Measurements from ENCODE around the gene ZNF511.
A peak's percentile ranks its signal among the peaks of the same experiment; 100 is the strongest.

Gene ZNF511

DNA sequence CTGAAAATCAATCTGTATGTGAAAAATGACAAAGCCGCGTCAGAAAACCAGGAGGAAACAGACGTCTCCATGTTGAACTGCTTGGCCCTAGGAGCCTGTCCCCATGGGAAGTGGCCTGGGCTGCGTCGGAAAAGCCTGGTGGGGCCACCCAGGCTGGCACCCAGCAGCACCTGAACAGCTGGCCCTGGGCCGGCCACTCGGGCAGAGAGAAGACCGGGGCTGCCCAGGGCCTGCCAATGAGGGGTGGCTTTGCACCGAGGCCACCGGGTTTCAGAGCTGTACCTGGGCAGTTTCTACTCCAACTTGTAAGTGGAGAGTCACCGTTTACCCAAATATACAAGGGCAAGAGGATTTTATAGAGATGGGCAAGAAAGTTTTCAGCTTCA lies 50.2 kb downstream of the ZNF511 start:
- TF ChIP-seq POLR2A (IDR thresholded peaks at IDR 0.05; ENCODE audit: low read length) (no peak), GATA1 (IDR thresholded peaks at IDR 0.05; ENCODE audit: low read depth, low read length) (no peak)
- no peak for DNase-seq

DNA sequence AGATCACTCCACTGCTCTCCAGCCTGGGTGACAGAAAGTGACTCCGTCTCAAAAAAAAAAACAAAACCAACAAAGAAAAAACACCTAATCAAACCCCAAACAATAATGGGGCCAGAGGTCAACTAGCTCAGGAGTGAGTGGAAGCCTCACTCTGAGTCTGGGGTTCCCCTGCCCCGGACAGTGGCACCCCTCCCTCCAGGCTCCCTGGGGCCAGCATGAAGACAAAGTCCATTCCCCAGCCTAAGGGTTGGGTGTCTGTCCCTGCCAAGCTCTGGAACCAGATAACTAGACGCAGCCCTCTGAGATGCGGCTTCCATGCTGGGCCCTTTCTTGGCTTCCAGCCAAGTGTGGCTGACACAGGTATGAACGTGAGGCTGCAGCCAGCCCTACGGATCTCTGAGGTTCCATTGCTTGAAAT lies 50.8 kb downstream of the ZNF511 start:
- TF ChIP-seq POLR2A (IDR thresholded peaks at IDR 0.05; ENCODE audit: low read length), result no peak
- TF ChIP-seq GATA1 (IDR thresholded peaks at IDR 0.05; ENCODE audit: low read depth, low read length), result no peak
- DNase-seq, result peak; percentile 74 to 82

DNA sequence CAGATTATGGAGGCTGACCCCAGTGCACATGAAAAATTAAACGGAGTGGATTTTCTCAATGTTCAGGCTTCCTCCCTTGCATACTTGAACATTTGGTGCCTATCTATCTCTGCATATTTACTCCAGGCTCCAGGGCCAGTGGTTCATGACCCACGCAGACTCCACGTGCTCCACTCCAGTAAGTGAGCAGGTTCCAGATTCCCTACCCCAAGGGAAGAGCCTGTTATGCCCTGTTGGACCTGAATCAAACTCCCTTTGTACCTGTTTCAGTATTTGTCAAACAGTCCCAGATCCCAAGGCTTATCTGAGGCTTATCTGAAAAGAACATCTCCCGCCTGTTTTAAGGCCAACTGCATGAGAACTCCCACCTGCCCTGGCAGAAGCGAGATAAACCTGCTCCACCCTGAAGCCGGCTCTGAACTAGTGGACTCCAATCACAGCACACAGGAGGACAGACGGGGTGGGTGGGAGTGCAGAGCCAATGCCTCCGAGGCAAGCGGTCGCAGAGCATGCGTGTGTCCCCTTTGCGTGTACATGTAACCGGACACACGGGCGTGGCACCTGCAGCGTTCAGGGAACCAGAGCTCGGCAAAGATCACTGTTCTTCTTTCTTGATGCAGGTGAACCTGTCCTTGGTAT lies 51.4 kb downstream of the ZNF511 start:
- DNase-seq, result peak in 1 of 2 experiments; percentile 74
- TF ChIP-seq POLR2A (IDR thresholded peaks at IDR 0.05; ENCODE audit: low read length) (no peak), GATA1 (IDR thresholded peaks at IDR 0.05; ENCODE audit: low read depth, low read length) (no peak)

DNA sequence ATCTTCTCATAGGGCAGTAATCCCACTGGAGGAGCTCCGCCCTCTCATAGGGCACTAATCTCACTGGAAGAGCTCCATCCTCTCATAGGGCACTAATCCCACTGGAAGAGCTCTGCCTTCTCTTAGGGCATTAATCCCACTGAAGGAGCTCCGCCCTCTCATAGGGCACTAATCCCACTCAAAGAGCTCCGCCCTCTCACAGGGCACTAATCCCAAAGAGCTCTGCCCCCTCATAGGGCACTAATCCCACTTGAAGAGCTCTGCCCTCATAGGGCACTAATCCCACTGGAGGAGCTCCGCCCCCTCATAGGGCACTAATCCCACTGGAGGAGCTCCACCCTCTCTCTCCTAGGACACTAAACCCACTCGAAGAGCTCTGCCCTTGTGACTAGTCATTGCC lies 52.5 kb downstream of the ZNF511 start:
- no peak for DNase-seq
- no peak for TF ChIP-seq GATA1 (IDR thresholded peaks at IDR 0.05; ENCODE audit: low read depth, low read length)

DNA sequence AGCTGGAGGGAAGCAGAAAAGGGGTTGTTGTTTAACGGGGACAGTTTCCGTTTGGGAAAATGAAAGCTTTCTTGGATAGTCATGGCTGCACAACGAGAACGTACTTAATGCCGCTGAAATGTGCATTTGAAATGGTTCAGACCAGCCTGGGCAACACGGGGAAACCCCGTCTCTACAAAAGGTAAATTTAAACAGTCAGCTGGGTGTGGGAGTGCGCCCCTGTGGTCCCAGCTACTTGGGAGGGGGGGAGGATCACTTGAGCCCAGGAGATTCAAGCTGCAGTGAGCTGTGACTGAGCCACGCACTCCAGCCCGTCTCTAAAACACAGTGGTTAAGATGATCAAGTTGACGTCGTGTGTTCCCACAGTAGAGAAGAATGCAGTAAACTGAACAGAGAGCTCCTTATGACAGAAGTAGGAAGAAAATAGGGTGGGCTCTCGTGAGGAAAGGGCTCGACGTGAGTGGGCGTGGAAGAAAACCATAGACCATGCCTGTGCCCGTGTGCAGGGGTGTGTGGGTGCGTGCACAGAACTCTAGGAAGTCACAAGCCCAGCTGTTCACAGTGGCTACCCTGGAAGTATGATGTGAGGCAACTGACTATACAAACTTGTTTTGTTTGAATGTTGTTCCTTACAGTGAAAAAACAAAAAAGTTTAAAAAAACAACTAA lies 53.2 kb downstream of the ZNF511 start:
- no peak for DNase-seq
- TF ChIP-seq GATA1 (IDR thresholded peaks at IDR 0.05; ENCODE audit: low read depth, low read length) (no peak), POLR2A (IDR thresholded peaks at IDR 0.05; ENCODE audit: low read length) (no peak)
